Activated CD8-positive, alpha-beta T cell treated with anti-CD3 and anti-CD28 coated beads for 36 hours (primary cell): ENCODE results near the gene PLS3. TPM values are rescaled to one million over a fixed set of nuclear protein-coding genes. Genes with fewer than 3 reads are reported as not detected.

ENCODE experiments used
- ATAC-seq: fragments of 200-7000 bp; cut with Tn5 transposase; one replicate; pipeline ENCODE4 v1.10.0; 2021; ENCODE audit warnings: mild to moderate bottlenecking, moderate library complexity
- CTCF ChIA-PET: fragments of 350-600 bp; sonication (Branson Sonifier 250); formaldehyde crosslinking; loops from one replicate; lab custom pipeline; 2021; ENCODE audit warnings: antibody characterized with exemption; lab: Charles Lee
- POLR2A ChIA-PET: fragments of 350-600 bp; sonication (Branson Sonifier 250); formaldehyde crosslinking; loops from one replicate; lab custom pipeline; 2021; ENCODE audit warnings: antibody characterized with exemption; lab: Charles Lee
- DNase-seq: peaks from one replicate; pipeline ENCODE4 v3.0.0-alpha.2; 2020
- H3K27ac Mint-ChIP-seq: one replicate; pipeline ENCODE4 v1.8.0; 2021; ENCODE audit warnings: mild to moderate bottlenecking, mixed read lengths
- H3K27me3 Mint-ChIP-seq: one replicate; pipeline ENCODE4 v1.8.0; 2021; ENCODE audit warnings: mixed read lengths
- H3K36me3 Mint-ChIP-seq: one replicate; pipeline ENCODE4 v1.8.0; 2021; ENCODE audit warnings: low read depth, mixed read lengths
- H3K4me1 Mint-ChIP-seq: one replicate; pipeline ENCODE4 v1.8.0; 2021; ENCODE audit warnings: low read depth, mixed read lengths
- H3K4me3 Mint-ChIP-seq: one replicate; pipeline ENCODE4 v1.8.0; 2021; ENCODE audit warnings: mild to moderate bottlenecking, moderate library complexity, mixed read lengths
- H3K9me3 Mint-ChIP-seq: one replicate; pipeline ENCODE4 v1.8.0; 2021; ENCODE audit warnings: mixed read lengths
- intact Hi-C: fragments of 100-400 bp; cut with micrococcal nuclease; formaldehyde crosslinking; loops from one replicate; pipeline ENCODE4 v1.10.0; 2022
- total RNA-seq, 2 experiments: library from RNA; stranded (reverse); gene quantifications; one replicate each; pipeline ENCODE4 v1.2.3, GENCODE V29; 2021
- TF ChIP-seq, protein P1 (sequence below): fragments of 200-600 bp; IDR thresholded peaks from one replicate; pipeline ENCODE4 v1.8.0; 2022; ENCODE audit warnings: antibody characterized with exemption, mild to moderate bottlenecking

Gene PLS3
- total RNA-seq, 2 experiments from 2014 or later, result 2.0 to 2.2 TPM

DNA sequence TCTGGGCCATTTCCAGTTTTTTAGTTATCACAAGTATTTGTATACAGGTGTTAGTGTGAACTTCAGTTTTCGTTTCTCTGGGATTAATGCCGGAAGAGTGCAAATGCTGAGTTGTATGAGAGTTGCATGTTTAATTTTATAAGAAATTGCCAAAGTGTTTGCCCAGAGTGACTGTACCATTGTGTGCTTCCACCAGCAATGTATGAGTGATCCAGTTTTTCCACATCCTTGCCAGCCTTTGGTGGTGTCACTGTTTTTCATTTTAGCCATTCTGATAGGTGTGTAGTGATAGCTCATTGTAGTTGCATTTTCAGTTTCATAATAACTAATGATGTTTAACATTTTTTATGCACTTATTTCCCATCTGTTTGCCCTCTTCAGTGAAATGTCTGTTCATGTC is 18.4 kb downstream of the PLS3 start:
- Mint-ChIP-seq H3K4me1 (peaks cover 11% of the 10 kb centered on the region), H3K4me3 (no peak overlapping the region), H3K9me3 (no peaks in the 10 kb centered on the region), H3K27ac (no peak overlapping the region), H3K36me3 (no peaks in the 10 kb centered on the region), H3K27me3 (no peaks in the 10 kb centered on the region)
- ATAC-seq (peak; percentile 75), DNase-seq (peak; percentile 10)
- CTCF ChIA-PET, result interaction anchor here (1.0 kb wide), 1 partner anchor 111 kb away, joined by 3 read pairs; no protein-coding TSS in a partner anchor
- TF ChIP-seq, protein P1, sequence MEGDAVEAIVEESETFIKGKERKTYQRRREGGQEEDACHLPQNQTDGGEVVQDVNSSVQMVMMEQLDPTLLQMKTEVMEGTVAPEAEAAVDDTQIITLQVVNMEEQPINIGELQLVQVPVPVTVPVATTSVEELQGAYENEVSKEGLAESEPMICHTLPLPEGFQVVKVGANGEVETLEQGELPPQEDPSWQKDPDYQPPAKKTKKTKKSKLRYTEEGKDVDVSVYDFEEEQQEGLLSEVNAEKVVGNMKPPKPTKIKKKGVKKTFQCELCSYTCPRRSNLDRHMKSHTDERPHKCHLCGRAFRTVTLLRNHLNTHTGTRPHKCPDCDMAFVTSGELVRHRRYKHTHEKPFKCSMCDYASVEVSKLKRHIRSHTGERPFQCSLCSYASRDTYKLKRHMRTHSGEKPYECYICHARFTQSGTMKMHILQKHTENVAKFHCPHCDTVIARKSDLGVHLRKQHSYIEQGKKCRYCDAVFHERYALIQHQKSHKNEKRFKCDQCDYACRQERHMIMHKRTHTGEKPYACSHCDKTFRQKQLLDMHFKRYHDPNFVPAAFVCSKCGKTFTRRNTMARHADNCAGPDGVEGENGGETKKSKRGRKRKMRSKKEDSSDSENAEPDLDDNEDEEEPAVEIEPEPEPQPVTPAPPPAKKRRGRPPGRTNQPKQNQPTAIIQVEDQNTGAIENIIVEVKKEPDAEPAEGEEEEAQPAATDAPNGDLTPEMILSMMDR, result no peak
- POLR2A ChIA-PET, result no interaction called here
- intact Hi-C loops, result no loop called here

DNA sequence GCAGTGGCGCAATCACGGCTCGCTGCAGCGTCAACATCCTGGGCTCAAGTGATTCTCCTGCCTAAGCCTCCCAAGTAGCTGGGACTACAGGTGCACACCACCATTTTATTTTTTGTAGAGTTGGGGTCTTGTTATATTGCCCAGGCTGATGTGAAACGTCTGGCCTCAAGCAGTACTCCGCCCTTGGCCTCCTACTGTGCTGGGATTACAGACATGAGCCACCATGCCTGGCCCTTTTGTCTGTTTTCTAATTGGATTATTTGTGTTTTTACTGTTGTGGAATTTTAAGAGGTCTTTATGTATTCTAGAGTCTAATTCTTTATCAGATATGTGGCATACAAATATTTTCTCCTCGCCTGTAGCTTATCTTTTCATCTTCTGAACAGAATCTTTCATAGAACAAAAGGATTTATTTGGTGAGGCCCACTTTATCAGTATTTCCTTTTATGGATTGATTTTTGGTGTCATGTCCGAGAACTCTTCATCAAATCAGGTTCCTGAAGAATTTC is 18.9 kb downstream of the PLS3 start:
- no peak for DNase-seq
- ATAC-seq, result no peak
- H3K36me3 Mint-ChIP-seq, result no peaks in the 10 kb centered on the region
- intact Hi-C loops, result loop anchor here (5.0 kb wide), 1 partner anchor 37 kb away; no protein-coding TSS in a partner anchor
- H3K4me3 Mint-ChIP-seq, result no peak overlapping the region
- H3K9me3 Mint-ChIP-seq, result no peaks in the 10 kb centered on the region
- H3K4me1 Mint-ChIP-seq, result peaks cover 13% of the 10 kb centered on the region
- POLR2A ChIA-PET, result no interaction called here
- CTCF ChIA-PET, result interaction anchor here (1.0 kb wide), 1 partner anchor 111 kb away, joined by 3 read pairs; no protein-coding TSS in a partner anchor
- no peak overlapping the region for H3K27ac Mint-ChIP-seq
- H3K27me3 Mint-ChIP-seq, result no peaks in the 10 kb centered on the region
- TF ChIP-seq, protein P1, result no peak

DNA sequence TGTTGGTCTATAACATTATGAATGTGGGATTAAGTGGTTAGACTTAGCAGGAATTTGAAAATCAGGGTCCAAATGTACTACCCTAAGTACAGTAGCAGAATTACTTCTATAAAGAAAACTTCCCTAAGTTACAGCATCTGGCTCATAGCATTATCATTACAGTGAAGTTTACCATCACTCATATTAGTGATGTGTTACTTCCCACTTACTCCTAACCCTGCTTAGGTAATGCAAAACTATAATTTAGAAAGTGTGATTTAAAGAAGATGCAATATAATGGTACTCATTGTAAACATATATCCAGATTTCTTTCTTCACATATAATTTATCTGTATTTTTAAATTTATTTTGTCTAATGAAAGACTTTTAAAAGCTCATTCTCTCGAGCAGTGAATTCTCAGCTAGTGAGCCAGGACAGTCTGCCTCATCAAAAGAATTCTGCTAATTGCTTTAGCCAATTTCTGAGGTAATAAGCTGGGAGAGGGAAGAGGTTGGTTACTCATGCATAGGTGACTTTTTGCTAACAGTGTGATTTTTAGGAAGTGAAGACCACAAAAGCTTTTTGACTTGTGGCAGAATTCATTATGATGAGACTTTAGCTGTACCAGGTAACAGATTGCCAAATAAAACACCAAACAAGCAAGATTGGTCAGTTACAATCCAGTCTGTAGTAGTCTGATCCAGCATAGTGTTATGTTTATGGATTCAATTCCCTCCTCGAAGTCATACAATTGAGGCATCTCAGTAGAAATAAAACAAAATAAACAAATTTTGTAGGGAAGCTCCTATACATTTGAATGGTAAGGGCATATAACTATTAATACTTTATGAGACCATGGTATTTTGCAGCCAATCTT is 21.0 kb downstream of the PLS3 start:
- TF ChIP-seq, protein P1, result no peak
- no peaks in the 10 kb centered on the region for H3K36me3 Mint-ChIP-seq
- POLR2A ChIA-PET, result no interaction called here
- H3K4me3 Mint-ChIP-seq, result no peak overlapping the region
- DNase-seq, result no peak
- no peaks in the 10 kb centered on the region for H3K9me3 Mint-ChIP-seq
- intact Hi-C loops, result loop anchor here (5.0 kb wide), 1 partner anchor 35 kb away; no protein-coding TSS in a partner anchor
- H3K4me1 Mint-ChIP-seq, result peaks cover 13% of the 10 kb centered on the region
- ATAC-seq, result no peak
- H3K27me3 Mint-ChIP-seq, result no peaks in the 10 kb centered on the region
- CTCF ChIA-PET, result no interaction called here
- H3K27ac Mint-ChIP-seq, result no peak overlapping the region

DNA sequence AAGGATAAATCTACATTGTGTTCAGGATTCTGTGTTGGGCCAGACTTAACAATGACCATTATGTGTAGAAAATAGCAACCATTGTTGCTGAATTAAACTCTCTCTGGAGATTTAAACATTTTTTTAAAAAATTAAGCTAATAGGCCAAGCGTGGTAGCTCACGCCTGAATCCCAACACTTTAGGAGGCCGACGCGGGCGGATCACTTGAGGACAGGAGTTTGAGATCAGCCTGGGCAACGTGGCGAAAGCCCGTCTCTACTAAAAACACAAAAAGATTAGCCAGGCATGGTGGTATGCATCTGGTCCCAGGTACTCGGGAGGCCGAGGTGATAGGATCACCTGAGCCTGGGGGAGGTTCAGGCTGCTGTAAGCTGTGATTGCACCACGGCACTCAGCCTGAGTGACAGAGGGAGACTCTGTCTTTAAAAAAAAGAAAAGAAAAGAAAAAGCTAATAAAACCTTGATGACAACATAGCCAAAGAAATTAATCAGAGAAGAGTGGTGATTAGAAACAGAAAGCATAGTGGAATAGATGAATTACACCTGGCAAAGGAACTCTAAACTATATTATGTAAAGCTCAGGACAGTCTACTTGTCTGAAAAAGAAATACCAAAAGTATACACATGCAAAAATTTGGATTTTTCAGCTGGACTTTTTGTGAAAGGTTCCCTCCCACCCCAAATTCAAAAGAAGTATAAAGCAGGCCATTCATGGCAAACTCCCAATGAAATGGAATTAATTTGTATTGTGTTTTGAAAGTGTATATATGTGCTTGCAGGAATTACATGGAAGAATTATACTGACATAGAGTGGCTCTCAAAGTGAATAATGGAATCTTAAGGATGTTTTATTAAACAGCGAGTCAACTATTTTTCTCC is 21.9 kb downstream of the PLS3 start:
- H3K4me3 Mint-ChIP-seq, result no peak overlapping the region
- H3K9me3 Mint-ChIP-seq, result no peaks in the 10 kb centered on the region
- no peak overlapping the region for H3K27ac Mint-ChIP-seq
- no peaks in the 10 kb centered on the region for H3K36me3 Mint-ChIP-seq
- H3K27me3 Mint-ChIP-seq, result no peaks in the 10 kb centered on the region
- no peak for ATAC-seq
- CTCF ChIA-PET, result no interaction called here
- no peak for DNase-seq
- TF ChIP-seq, protein P1, result no peak
- POLR2A ChIA-PET, result no interaction called here
- H3K4me1 Mint-ChIP-seq, result peaks cover 13% of the 10 kb centered on the region
- intact Hi-C loops, result loop anchor here (5.0 kb wide), 1 partner anchor 34 kb away; no protein-coding TSS in a partner anchor
